Thyroid gland (tissue), 4 donors: ENCODE data around the gene SLC25A20. TPM values are rescaled to one million over a fixed set of nuclear protein-coding genes. Genes with fewer than 3 reads are reported as not detected.
"Not testable (repeated sequence)": the region's sequence is repeated elsewhere in the genome, so short reads cannot be mapped to it uniquely, and the experiment has no call there.

ENCODE experiments used
- DNase-seq, 2 donors: peaks; one replicate each; pipeline ENCODE4 v3.0.0-alpha.2; 2019
- H3K27ac ChIP-seq, 3 donors: fragments of 200-600 bp; sonication (generic); 1 replicate in 2 of 3; 2 replicates in 1 of 3; pipeline ENCODE4 v1.5.1; 2016 to 2019; ENCODE audit warnings: mild to moderate bottlenecking in 1 of 3, moderate library complexity in 1 of 3
- H3K27me3 ChIP-seq: fragments of 200-600 bp; sonication (generic); one replicate; pipeline ENCODE4 v1.5.1; 2019
- H3K36me3 ChIP-seq, 2 donors: fragments of 200-600 bp; sonication (generic); one replicate each; pipeline ENCODE4 v1.5.1; 2016 to 2019
- H3K4me1 ChIP-seq, 2 donors: fragments of 200-600 bp; sonication (generic); one replicate each; pipeline ENCODE4 v1.5.1; 2017 to 2019
- H3K4me3 ChIP-seq, 3 donors: fragments of 200-600 bp; sonication (generic); replicated peaks in 1 of 3; 1 replicate in 2 of 3; 2 replicates in 1 of 3; pipeline ENCODE4 v1.5.1; 2016; ENCODE audit warnings: mild to moderate bottlenecking in 1 of 3
- H3K9me3 ChIP-seq: fragments of 200-600 bp; sonication (generic); one replicate; pipeline ENCODE4 v1.5.1; 2017
- POLR2A ChIP-seq, 2 donors: fragments of 450-650 bp; IDR thresholded peaks; one replicate each; pipeline ENCODE4 v1.6.1; 2017; ENCODE audit warnings: antibody characterized with exemption in 2 of 2, mild to moderate bottlenecking in 2 of 2, moderate library complexity in 1 of 2
- WGBS, 2 donors: methylation state at CpG; one replicate each; pipeline ENCODE4 v1.1.5; 2017; 5-methylcytosine and 5-hydroxymethylcytosine counted together
- intact Hi-C: fragments of 100-400 bp; cut with DNase I; formaldehyde crosslinking; loops from one replicate; pipeline ENCODE4 v1.15.1; 2023
- total RNA-seq, 4 donors: library from RNA; depleted of rRNA; stranded (reverse); fragments of >200 nt; gene quantifications; one replicate each; pipeline ENCODE4 v1.2.3, GENCODE V29; 2016
- TF ChIP-seq, protein P1 (sequence below), 6 experiments: fragments of 200-600 bp in 3 of 6; fragments of 450-650 bp in 3 of 6; sonication (generic) in 3 of 6; IDR thresholded peaks; one replicate each; pipeline ENCODE4 v1.5.1; 2016 to 2019; ENCODE audit warnings: antibody characterized with exemption in 6 of 6, mild to moderate bottlenecking in 2 of 6, inconsistent platforms in 1 of 6, moderate library complexity in 1 of 6

Gene SLC25A20
- total RNA-seq, 4 donors from 2014 or later: 17.6 to 48.0 (median 33.7) TPM

DNA sequence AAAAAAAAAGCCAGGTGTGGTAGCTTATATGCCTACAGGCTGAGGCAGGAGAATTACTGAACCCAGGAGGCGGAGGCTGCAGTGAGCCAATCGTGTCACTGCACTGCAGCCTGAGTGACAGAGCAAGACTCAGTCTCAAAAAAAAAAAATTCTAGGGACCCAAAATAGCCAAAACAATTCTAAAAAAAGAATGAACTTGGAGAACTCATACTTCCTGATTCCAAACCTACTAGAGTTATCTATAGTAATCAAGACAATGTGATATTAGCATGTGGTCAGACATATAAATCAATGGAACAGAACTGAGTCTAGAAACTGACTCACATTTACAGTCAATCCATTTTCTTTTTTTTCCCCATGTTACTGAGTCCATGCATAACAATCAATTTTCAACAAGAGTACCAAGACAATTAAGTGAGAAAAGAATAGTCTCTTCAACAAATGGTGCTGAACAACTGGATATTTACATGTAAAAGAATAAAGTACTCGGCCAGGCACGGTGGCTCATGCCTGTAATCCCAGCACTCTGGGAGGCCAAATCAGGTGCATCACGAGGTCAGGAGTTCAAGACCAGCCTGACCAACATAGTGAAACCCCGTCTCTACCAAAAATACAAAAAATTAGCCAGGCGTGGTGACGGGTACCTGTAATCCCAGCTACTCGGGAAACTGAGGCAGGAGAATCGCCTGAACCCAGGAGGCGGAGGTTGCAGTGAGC lies 62.9 kb downstream of the SLC25A20 start:
- no peak overlapping the region for H3K27ac ChIP-seq
- WGBS, 2 donors: 92 to 95% methylated on average over 11 of the region's 11 CpGs
- no peak for DNase-seq

DNA sequence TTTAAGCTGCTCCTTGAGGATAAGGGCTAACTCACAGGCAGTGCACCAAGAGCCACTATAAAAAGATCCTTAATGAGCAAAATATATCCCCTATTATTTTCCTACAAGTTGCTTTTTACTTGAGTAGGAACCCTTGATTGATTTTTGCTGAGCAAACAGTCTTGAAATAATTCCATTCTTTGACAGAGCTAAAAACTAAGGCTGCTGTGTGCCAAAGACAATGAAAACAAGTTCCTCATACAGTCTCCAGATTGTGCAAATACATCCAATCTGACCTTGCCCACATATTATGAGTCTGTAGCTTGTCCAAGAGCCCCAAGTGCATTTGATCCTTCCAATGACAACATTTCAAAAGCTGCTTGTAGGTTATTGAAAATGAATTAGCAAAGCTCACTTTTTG lies 66.0 kb downstream of the SLC25A20 start:
- H3K9me3 ChIP-seq: no peaks in the 10 kb centered on the region
- H3K36me3 ChIP-seq: no peaks in the 10 kb centered on the region
- no peak for TF ChIP-seq POLR2A (IDR thresholded peaks at IDR 0.05)
- TF ChIP-seq, protein P1, sequence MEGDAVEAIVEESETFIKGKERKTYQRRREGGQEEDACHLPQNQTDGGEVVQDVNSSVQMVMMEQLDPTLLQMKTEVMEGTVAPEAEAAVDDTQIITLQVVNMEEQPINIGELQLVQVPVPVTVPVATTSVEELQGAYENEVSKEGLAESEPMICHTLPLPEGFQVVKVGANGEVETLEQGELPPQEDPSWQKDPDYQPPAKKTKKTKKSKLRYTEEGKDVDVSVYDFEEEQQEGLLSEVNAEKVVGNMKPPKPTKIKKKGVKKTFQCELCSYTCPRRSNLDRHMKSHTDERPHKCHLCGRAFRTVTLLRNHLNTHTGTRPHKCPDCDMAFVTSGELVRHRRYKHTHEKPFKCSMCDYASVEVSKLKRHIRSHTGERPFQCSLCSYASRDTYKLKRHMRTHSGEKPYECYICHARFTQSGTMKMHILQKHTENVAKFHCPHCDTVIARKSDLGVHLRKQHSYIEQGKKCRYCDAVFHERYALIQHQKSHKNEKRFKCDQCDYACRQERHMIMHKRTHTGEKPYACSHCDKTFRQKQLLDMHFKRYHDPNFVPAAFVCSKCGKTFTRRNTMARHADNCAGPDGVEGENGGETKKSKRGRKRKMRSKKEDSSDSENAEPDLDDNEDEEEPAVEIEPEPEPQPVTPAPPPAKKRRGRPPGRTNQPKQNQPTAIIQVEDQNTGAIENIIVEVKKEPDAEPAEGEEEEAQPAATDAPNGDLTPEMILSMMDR (IDR thresholded peaks at IDR 0.05): no peak
- H3K27me3 ChIP-seq: no peaks in the 10 kb centered on the region
- no peak overlapping the region for H3K27ac ChIP-seq
- no peak for DNase-seq
- H3K4me1 ChIP-seq: peaks cover 11 to 16% of the 10 kb centered on the region in 2 donors
- intact Hi-C loops: no loop called here
- no peak overlapping the region for H3K4me3 ChIP-seq

More for the DNA sequence above, 62.9 kb downstream of the SLC25A20 start:
- H3K4me3 ChIP-seq: no peak overlapping the region
- H3K36me3 ChIP-seq: no peaks in the 10 kb centered on the region
- H3K27me3 ChIP-seq: no peaks in the 10 kb centered on the region
- intact Hi-C loops: no loop called here
- TF ChIP-seq, protein P1 (IDR thresholded peaks at IDR 0.05): no peak
- TF ChIP-seq POLR2A (IDR thresholded peaks at IDR 0.05): no peak
- H3K4me1 ChIP-seq: peaks cover 11 to 16% of the 10 kb centered on the region in 2 donors
- H3K9me3 ChIP-seq: no peaks in the 10 kb centered on the region

DNA sequence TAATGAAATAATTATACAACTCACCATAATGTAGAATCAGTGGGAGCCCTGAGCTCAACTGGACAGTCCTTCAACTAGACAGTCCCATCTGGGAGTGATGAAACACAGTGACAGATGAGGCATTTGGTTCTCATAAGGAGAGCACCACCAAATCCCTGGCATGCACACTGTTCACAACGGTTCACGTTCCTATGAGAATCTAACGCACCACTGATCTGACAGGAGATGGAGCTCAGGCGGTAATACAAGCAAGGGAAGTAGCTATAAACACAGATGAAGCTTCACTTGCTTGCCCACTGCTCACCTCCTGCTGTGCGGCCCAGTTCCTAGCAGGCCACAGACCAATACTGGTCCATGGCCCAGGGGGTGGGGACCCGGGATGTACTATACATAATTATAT lies 68.0 kb downstream of the SLC25A20 start:
- TF ChIP-seq, protein P1 (IDR thresholded peaks at IDR 0.05): no peak
- TF ChIP-seq POLR2A (IDR thresholded peaks at IDR 0.05): no peak
- WGBS, 2 donors: 72 to 73% methylated on average over 6 of the region's 6 CpGs
- H3K27me3 ChIP-seq: no peaks in the 10 kb centered on the region
- H3K4me3 ChIP-seq: no peak overlapping the region
- no peaks in the 10 kb centered on the region for H3K9me3 ChIP-seq
- no peak overlapping the region for H3K27ac ChIP-seq
- intact Hi-C loops: no loop called here
- H3K4me1 ChIP-seq: peaks cover 11 to 26% of the 10 kb centered on the region in 2 donors
- no peaks in the 10 kb centered on the region for H3K36me3 ChIP-seq
- no peak for DNase-seq

DNA sequence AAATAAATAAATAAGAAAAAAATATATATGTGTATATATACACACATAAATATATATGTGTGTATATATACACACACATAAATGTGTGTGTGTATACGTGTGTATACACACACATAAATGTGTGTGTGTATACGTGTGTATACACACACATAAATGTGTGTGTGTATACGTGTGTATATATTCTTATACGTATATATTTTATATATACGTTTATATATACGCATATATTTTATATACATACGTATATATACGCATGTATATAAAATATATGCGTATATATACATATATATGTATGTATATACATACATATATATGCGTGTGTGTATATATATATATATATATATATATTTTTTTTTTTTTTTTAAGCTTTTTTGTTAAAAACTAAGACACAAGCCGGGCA lies 69.2 kb downstream of the SLC25A20 start:
- intact Hi-C loops, H3K9me3 ChIP-seq, H3K36me3 ChIP-seq, H3K4me3 ChIP-seq, DNase-seq, H3K27ac ChIP-seq, H3K27me3 ChIP-seq: not testable (repeated sequence)
- peaks cover 11 to 26% of the 10 kb centered on the region in 2 donors for H3K4me1 ChIP-seq
- WGBS, 2 donors: 90 to 96% methylated on average over 11 of the region's 11 CpGs

DNA sequence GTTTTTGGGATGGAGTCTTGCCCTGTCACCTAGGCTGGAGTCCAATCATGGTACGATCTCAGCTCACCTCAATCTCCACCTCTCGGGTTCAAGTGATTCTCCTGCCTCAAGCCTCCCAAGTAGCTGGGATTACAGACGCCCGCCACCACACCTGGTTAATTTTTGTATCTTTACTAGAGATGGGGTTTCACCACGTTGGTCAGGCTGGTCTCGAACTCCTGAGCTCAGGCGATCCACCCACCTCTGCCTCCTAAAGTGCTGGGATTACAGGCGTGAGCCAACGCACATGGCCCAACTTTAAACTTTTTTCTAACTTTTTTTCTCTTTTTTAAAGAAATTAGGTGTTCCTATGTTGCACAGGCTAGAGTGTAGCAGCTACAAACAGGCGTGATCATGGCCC lies 70.8 kb downstream of the SLC25A20 start:
- H3K27me3 ChIP-seq, H3K4me3 ChIP-seq, H3K27ac ChIP-seq, intact Hi-C loops, H3K9me3 ChIP-seq, DNase-seq, H3K36me3 ChIP-seq: not testable (repeated sequence)
- peaks cover 9 to 25% of the 10 kb centered on the region in 2 donors for H3K4me1 ChIP-seq
- 95 to 98% methylated on average over 10 of the region's 10 CpGs for WGBS, 2 donors

DNA sequence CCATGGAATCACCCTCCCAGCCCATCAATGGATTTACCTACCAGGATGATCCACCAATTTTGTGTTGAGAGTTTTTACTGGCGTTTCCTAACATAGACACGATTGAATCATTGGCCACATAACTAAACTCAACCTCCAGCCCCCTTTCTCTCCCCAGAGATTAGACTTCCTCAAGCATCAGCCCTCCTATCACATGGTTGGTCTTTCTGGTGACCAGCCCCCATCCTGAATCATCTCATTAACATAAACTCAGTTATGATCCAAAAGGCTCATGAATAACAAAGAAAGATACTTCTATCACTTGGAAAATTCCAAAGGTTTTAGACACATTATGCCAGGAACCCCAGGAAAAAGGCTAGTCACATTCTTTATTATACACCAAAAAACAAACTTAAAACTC lies 72.2 kb downstream of the SLC25A20 start:
- H3K36me3 ChIP-seq: no peaks in the 10 kb centered on the region
- H3K4me3 ChIP-seq: no peak overlapping the region
- DNase-seq: no peak
- H3K27me3 ChIP-seq: no peaks in the 10 kb centered on the region
- intact Hi-C loops: no loop called here
- no peaks in the 10 kb centered on the region for H3K9me3 ChIP-seq
- no peak overlapping the region for H3K27ac ChIP-seq
- peaks cover 0 to 10% of the 10 kb centered on the region in 2 donors for H3K4me1 ChIP-seq
- 67 to 82% methylated on average over 2 of the region's 2 CpGs for WGBS, 2 donors
- TF ChIP-seq, protein P1 (IDR thresholded peaks at IDR 0.05): no peak
- TF ChIP-seq POLR2A (IDR thresholded peaks at IDR 0.05): no peak
